ENCODE measurements around the gene CST7.

CST7 gene

DNA sequence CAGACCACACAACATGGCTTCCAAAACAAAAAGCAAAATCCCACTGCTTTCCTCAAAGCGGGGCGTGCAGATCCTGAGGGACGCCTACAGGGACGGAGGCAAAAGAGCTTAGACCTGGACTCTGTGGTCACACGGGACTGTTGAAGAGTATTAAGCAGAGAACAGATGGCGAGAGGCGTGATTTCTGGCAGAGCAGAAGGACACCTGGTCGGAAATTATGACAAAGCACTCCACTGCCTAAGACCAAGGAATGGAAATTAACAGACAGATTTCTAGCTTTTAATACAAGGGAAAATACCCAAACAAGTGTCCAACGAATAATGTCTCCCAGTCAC lies 15.4 kb downstream of the CST7 start:
- no peak for DNase-seq (ENCODE audit: low spot score)

DNA sequence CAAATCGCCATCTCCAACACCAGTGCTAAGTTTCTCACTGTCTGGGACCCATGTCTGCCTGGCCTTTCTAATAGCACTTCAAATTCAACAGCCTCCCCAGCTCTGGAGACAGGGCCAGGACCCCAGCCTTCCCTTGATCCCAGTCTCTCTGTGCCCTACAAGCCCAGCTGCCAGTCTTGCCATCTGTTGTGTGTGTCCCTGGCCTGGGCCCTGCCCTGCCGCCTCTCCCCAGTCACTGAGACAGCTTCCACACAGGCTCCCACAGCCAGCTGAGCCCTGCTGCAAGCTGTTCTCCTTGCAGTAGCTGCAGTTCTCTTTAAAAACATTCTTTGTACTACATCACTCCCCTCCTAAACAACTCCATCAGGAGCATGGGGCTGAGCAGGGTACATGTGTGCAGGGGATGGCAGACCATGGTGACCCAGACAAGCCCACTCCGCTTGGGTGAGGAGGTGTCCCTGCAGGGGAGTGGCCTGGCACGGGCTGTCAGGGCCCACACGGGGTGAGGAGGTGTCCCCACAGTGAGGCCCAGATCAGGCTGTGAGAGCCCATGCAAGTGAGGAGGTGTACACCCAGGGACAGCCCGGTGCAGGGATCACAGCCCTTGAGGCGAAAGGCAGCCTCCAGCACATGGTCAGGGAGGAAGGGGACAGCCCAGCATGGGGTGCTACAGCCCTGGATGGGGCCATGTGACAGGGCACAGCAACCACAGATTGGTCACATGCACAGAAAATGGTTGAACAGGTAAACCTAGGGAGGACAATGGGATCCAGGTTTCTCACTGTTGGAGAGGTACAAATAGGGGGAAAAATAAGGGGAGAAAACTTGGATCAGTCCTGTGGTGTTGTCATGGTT lies 16.2 kb downstream of the CST7 start:
- no peak for DNase-seq (ENCODE audit: low spot score)

DNA sequence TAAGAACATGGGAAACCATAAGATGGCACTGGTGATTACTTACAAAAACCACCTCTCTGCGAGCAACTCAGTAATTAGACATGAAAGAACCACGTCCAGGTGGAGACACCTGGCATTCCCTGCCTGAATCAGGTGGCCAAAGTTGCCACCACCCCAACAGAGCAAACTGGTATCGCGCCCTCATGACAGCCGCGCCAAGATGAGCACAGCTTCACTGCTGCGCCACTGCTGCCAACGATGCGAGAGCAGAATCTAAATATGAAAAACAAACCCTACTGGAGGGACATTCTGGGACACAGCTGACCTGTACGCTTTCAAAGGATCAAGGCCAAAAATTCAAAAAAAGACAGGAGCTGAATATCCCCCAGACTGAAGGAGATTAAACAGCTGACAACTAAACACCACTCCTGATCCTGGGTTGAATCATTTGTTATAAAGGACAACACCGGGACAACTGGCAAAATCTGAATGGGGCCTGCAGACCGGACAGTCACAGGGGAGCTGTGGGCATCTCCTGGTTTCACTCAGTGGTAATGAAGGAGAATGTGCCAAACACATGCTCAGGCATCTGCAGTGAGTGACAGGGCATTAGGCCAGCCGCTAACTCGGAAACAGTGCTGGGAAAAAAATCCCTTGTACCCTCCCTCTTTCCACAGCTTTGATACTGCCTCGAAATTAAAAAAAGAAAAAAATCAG lies 17.4 kb downstream of the CST7 start:
- DNase-seq (ENCODE audit: low spot score): no peak

DNA sequence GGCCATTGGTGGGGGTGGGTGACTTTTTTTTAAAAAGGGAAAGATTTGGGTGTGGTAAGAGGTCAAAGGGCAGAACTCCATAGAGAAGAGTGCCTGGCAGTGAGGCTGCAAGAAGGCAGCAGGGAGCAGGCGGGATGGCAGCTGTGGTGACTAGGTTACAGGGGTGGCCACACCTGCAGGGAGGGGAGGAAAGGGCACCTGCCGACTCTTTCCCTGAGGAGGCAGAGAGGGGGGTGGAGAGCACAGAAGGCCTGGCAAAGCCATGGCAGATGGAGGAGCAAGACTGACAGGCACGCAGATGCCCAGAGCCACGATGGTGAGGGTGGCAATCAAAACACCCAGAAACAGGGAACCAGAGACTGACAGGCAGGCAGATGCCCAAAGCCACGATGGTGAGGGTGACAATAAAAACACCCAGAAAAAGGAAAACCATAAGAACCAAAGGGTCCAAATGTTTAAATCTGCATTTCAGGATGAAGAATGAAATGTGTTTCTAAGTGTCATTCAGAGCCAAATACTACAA lies 19.3 kb downstream of the CST7 start:
- no peak for DNase-seq (ENCODE audit: low spot score)

DNA sequence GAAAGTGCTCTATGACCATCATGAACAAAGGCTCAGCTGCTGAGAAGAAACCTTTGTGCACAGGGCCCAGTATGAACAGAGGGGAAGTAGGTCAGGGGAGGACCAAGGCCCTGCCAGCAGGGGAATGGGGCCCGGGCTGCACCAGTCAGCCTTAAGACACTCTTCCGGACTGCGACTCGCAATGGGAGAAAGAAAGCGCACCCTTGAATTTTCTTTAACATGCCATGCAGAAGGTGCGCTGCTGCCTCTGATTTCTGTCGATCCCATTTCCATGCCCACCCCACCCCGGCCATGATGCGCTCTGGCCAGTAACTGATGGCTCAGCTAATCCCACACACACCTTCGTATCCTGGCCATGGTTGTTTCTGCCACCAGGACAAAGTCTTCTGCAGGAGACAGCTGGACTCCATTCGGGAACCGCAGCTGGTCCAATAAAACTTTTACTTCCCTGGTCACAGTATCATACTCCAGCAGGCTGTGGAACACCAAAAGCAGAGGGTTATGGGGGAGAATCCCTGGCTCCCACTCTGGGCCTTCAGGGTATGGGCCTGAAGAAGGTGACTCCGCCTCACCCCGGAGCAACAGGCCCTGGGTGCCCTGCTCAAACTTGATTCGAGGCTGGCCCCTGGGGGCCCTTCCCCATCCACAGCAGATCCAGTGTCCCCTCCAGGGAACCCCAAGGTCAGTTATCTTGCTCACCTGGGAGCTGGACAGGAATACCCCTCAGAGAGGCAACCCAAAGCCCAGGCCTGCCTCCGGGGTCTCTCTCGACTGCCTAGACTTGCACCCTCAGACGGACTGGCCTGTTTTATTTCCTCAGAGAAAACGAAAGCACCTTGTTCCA lies 20.3 kb downstream of the CST7 start:
- DNase-seq (ENCODE audit: low spot score): no peak

DNA sequence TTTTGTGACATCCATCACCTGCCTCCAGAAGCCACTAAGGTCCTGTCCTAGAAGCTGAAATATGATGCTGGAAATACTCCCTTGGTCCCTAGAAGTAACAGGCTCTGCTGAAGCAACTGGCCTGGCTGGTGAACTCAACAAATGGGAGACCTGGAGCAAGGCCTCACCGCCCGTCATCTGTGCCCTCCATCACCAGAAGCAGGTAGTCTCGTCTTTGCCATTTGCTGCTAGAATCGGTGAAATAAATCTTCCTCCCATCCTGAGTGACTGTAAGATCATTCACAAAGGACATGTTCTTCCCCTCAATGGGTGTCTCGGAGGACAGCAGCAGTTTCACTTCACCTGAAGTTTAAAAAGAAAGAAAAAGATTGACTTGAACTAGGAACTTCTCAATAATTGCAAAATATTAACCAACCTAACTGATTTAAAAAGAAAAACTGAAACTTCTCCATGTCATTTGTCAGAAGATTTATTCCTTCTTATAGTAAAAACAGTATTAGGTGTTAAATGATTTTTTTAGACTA lies 21.0 kb downstream of the CST7 start:
- no peak for DNase-seq (ENCODE audit: low spot score)

DNA sequence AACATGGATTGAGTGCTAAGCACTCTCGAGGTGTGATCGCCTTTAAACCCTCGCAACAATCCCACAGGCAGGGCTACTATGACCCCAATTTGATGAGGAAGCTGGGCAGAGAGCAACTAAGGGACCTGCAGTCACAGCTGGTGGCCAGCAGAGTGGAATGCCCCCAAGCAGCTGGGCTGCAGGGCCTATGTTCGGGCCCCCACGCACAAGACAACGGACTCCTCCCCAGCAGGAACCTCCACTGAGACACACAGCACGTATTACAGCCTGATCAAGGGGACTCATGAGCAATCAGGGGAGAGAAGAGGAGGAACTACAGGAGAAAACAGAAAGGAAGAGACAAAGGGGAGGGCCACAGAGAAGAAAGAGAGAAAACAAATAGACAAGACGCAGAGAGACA lies 21.7 kb downstream of the CST7 start:
- no peak for DNase-seq (ENCODE audit: low spot score)

DNA sequence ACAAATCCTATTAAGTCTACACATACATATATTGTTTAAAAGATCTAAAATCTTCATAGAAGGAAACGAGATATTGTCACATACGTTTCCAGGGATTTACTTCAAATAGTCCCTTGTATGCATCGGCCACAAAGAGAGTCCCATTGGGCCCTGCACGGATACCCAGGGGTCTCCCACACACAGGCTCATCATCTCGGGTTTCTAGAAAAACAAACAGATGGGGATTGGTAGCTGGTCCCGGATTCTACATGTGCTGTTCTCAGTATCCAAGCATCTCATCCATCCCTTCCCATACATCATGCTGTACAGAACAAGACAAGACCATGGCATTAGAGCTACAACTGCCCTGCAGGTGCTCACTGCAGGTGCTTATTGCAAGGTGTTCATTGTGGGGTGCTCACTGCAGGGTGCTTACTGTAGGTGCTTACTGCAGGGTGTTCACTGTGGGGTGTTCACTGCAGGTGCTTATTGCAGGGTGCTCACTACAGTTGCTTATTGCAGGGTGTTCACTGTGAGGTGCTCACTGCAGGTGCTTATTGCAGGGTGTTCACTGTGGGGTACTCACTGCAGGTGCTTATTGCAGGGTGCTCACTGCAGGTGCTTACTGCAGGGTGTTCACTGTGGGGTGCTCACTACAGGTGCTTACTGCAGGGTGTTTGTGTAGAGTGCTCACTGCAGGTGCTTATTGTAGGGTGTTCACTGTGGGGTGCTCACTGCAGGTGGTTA lies 22.5 kb downstream of the CST7 start:
- DNase-seq (ENCODE audit: low spot score): no peak

DNA sequence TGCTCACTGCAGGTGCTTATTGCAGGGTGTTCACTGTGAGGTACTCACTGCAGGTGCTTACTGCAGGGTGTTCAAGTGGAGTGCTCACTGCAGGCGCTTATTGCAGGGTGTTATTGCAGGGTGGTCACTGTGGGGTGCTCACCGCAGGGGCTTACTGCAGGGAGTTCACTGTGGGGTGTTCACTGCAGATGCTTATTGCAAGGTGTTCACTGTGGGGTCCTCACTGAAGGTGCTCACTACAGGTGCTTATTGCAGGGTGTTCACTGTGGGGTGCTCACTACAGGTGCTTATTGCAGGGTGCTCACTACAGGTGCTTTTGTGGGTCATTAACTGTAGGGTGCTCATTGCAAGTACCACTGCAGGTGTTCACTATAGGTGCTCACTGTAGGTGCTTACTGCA lies 23.3 kb downstream of the CST7 start:
- DNase-seq (ENCODE audit: low spot score): no peak

DNA sequence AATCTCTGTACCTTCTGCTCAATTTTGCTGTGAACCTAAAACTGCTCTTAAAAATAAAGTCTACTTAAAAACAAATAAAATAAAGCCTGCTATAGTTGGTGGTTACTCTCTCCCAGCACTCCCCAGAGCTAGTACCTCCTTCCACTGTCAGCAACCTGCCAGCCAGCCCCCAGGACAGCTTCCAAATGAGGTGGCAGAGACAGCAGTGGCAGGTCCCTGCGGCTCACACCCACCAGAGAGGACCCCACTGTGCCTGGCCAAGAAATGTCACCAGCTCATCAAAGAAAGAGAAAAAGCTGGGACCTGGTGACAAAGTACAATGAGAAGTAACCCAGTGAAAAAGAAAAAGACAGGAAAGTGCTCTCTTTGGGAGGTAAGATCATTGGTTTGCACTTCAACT lies 28.3 kb downstream of the CST7 start:
- no peak for DNase-seq (ENCODE audit: low spot score)

DNA sequence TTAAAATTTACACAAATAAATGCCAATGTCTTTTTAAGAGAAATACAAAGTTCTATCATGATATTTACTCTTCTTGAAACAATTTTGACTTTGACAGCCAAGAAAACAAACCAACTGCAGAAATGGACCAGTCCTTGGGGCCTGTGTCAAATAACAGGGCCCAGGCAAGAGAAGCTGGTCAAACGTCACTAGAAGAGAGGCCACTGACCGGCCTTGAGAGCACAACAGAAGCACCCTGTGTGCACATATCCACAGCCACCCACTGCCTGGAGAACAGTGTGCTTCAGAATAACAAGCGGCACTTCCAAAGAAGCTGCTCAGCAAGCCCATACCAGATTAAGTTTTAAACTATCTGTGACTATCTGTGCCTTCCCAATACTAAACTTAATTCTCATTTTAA lies 28.7 kb downstream of the CST7 start:
- DNase-seq (ENCODE audit: low spot score): no peak

DNA sequence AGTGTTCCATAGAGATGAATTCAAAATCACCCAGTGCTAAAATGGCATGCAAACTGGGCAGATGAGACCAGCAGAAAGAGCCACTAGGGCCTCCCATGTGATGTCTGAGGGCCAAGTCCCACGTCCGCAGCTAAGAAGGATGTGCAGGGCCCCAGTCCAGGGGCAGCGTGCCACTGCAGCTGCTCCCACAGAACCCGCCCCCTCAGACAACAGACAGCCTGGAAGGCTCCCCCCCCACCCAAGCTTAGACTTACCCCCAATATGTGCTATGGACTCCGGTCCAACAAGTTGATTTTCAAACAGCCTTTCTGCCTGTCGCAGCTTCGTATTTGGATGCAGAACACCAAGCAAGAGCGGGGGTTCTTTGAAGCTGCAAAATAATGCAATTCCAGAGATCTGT lies 29.4 kb downstream of the CST7 start:
- DNase-seq (ENCODE audit: low spot score): no peak

DNA sequence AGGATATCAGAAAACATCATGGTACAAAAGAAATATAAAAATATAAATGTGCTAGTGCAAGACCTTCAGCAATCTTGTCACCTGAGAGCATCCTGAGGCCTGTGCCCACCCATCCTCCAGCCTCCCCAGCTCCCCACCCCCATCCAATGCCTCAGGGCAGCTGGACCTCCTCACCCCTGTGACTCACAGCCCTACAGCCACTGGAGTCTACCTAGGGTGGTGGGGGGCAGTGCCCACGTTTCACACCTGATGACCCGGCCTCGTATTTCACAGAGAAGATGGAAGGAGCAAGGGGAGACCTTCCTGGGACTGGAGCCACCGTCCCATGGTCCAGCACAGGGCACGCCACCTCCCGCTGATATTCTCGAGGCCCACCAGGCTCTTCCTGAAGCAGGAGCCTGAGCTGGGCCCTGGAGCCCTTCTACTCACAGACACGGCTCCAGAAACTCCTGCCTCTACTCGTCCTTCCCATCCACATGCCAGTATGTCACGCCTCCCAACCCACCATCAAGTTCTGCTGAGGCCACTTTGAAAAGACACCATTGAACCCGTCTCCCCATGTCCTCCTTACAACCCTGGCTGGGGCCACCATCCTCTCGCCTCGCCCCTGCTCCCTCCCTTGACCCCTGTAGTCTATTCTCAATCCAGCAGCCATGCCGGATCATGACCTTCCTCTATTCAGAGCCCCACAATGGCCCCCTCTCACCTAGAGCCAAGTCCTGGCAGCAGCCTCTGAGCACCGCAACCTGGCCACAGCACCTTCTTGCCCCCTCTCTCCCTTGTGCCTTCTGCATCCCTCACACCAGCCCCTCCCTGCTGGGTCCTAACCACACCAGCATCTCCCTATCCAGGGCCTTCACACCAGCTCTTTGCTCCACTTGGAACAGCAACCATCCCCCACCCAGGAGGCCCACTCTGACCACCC lies 30.2 kb downstream of the CST7 start:
- no peak for DNase-seq (ENCODE audit: low spot score)

DNA sequence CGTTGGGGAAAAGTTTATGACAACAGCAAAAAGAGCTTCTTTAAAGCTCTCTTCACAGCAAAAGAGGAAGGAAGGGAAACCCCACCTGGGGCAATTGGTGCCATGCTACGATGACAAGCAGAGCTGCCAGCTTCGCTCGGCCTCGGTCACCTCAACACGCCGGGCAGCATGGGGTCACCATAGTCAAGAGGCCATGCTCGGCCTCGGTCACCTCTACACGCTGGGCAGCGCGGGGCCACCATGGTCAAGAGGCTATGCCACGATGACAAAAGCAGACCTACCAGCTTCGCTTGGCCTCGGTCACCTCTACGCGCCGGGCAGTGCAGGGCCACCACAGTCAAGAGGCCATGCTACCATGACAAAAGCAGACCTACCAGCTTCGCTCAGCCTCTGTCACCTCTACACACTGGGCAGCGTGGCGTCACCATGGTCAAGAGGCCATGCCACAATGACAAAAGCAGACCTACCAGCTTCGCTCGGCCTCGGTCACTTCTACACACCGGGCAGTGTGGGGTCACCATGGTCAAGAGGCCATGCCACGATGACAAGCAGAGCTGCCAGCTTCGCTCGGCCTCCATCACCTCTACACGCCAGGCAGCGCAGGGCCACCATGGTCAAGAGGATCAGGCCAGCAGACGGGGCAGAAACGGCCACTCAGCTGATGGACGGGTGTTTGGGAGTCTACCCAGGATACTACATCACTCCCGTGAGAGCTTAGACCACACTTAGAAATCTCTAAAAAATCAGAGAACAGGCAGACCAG lies 31.4 kb downstream of the CST7 start:
- no peak for DNase-seq (ENCODE audit: low spot score)

DNA sequence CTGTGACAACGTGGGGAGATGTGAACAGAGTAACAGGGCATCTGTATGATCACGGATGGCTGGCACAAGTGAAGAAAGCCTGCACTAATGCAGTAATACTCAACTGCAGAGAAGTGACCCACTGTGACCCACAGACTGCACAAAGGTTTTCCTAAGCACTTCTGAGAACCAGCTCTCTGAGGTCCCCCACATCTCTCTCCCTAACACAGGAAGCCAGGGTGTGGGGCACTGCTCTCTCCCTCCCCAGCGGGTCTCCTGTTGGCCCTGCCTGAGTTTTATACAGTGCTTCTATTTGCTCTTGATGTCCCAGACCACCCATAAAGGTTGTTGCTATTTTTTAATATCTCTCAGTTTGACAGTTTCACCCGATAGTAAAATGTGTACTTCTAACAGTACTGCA lies 32.2 kb downstream of the CST7 start:
- DNase-seq (ENCODE audit: low spot score): no peak

DNA sequence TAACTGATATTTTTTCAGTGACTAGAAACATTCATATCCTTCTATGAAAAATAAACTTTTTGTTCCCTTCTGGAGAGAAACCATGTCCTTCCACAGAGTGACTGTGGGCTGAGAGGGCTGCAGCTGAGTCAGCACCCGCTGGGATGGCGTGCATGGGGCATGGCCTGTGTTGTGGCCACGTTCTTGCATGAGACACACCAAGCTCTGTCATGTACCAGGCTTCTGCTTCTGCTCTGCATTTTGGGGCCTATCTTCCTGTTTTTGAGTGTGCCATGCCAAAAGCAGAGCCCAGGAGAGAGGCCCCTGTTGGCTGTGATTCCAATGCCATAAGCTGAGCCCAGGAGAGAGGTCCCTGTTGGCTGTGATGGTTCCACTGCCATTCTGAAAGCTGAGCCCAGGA lies 32.7 kb downstream of the CST7 start:
- DNase-seq (ENCODE audit: low spot score): no peak

DNA sequence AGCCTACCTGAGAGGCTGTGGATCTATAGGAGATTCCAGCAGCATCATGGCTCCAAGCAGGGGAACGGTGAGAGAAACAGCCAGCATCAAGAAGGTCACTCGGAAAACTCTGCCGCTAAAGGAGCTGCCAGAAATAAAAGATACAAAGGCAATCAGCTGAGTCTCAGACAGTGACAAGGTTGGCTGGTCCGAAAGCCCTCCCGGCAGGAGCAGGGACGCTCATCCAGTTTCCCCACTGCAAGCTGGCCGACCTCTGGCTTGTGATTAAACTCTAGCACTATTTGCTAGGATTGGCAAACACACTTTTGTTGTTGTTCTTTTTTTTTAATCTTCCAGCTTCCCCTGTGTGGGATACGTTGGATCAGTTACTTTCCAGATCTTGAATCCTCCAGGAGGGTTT lies 34.8 kb downstream of the CST7 start:
- no peak for DNase-seq (ENCODE audit: low spot score)

DNA sequence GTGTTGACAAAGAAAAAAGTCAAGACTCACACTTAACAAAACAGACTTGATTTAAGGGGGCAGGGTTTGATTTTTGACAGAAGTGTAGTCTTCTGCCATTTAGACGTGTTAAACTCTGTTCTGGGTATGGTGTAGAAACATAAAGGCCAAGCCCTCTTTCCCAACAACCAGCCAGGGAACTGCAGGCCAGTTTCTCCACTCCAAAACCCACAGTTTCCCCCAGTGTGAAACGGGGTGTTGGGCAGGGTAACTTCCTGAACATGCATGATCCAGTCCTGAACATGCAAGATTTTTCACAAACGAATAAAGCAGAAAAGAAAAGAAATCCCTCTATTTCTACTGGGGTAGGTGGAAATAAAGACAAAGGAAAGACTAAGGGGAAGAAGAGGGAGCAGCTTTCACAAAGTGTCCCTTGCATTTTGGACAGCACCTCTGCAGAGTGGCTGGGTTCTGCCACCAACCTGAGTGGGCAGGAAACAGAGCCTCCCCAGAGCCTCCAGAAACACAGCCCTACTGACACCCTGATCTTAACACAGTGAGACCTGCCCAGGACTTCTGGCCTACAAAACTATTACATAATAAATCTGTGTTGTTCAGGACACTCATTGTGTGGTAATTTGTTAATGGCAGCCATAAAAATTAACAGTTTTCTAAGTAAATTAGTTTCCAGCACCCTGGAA lies 36.0 kb downstream of the CST7 start:
- DNase-seq (ENCODE audit: low spot score): no peak

DNA sequence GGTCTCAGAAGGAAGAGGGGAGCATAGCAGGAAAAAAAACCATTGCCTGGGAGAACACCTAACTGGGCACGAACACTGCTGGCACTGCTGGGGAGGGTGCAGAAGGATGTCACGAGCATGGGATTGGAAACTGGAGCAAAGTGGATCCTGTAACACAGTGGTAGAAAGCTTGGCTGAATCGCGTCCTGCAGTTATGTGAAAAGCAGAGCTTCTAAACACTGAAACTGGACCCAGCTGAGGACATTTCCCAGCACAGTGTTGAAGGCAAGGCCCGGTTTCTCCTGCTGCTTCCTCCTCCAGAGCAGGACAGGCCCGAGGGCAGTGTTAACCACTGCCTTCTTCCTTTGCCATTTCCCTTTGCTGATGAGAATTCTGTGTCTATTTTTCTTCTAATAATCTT lies 36.7 kb downstream of the CST7 start:
- DNase-seq (ENCODE audit: low spot score): no peak
